ENCODE results near the gene SLC12A1. TPM values are rescaled to one million over a fixed set of nuclear protein-coding genes. Genes with fewer than 3 reads are reported as not detected.
"Not testable (repeated sequence)": the region's sequence is repeated elsewhere in the genome, so short reads cannot be mapped to it uniquely, and the experiment has no call there.

SLC12A1 gene
- total RNA-seq, 2 experiments from 2014 or later: not detected

DNA sequence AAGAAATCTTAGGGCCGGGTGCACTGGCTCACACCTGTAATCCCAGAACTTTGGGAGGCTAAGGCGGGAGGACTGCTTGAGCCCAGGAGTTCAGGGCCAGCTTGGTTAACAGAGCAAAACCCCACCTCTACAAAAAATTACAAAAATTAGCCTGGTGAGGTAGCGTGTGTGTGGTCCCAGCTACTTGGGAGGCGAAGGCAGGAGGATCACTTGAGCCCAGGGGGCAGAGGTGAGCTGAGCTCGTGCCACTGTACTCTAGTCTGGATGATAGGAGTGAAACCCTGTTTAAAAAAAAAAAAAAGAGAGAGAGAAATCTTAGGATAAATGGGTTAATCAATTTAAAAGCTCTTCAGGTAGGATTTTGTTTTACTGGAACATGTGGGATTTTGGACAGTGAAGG is 93.9 kb downstream of the SLC12A1 start:
- CTCF ChIA-PET: no interaction called here

DNA sequence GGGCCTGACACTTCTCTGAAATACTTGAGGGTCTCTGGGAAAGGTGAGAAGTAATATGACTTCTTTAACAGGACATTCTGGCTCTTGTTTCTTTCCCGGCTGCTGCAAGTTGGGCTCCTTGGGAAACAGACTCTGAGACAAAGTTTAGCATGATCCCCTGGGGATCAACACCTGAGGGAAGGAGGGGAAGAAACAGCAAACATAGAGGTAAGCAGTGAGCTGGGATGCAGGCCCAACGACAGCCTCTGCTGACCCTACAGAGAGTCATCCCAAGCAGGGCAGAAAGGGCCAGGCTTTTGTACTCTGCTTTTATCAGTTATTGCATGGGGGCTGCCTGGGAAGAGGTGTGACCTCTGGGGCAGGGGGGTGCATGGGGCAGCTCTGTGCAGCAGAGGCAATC is 98.3 kb downstream of the SLC12A1 start:
- CTCF ChIA-PET: no interaction called here
- POLR2A ChIA-PET: no interaction called here

More for the DNA sequence above, 93.9 kb downstream of the SLC12A1 start:
- POLR2A ChIA-PET: no interaction called here

DNA sequence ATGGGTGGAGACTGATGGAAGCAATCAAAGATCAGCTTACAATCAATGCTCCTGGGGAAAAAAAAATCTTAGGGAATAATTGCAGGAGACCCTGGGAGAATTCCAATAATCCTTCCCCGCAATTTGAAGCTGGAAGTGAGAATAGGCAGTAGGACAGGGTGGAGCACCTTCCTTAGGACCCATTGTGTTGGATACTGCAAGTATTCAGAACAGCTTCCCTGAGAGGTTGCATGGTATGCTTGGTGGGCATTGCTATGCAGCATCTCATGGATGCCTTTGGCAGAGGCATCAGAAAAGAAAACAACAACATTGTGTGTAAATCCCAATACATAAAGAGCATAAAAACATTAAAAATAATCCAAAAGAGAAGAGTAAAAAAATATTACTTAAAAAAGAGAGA is 100.5 kb downstream of the SLC12A1 start:
- POLR2A ChIA-PET: interaction anchor here (0.7 kb wide), 1 partner anchor 52 kb away, joined by 3 read pairs; no protein-coding TSS in a partner anchor
- CTCF ChIA-PET: no interaction called here

DNA sequence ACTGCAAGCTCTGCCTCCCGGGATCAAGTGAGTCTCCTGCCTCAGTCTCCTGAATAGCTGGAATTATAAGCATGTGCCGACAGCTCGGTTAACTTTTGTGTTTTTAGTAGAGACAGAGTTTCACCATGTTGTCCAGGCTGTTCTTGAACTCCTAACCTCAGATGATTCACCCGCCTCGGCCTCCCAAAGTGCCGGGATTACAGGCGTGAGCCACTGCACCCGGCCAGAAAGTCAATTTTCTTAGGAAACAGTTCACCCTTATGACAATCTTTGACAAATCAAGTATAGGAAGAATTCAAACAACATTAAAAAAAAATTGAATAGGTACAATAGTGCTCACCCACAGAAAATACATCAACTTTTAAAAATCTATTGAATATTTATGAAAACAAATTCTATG is 101.5 kb downstream of the SLC12A1 start:
- CTCF ChIA-PET: no interaction called here
- POLR2A ChIA-PET: no interaction called here

DNA sequence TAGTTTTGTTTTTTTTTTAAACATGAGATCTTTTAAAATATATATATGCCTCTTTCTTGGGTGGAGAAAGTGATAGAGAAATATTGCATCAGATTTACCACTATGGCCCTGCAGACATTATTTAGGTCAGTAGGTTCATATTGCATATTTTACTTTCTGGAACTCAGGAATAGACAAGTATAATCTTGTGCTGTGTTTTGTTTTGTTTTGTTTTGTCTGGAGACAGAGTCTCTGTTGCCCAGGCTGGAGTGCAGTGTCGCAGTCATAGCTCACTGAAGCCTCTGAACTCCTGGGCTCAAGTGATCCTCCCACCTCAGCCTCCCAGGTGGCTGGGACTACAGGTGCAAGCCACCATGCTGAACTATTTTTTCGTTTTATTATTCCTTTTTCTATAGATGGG is 103.6 kb downstream of the SLC12A1 start:
- POLR2A ChIA-PET: no interaction called here
- CTCF ChIA-PET: no interaction called here

DNA sequence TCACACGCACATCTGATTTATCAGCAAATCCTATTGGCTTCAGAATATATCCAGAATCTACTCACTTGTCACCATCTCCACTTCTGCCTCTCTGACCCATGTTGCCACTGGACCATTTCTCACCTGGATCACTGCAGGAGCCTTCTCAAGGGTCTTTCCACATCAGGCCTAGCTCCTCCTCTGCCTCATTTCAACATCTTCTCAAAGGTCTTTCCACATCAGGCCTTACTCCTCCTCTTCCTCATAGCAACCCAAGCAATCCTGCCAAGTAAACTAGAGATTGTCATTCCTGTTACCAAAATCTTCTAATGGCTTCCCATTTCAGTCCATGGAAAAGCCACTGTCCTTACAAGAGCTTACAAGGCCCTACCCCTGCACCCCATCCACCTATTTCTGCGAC is 107.1 kb downstream of the SLC12A1 start:
- ChIA-PET CTCF (no interaction called here), POLR2A (no interaction called here)

DNA sequence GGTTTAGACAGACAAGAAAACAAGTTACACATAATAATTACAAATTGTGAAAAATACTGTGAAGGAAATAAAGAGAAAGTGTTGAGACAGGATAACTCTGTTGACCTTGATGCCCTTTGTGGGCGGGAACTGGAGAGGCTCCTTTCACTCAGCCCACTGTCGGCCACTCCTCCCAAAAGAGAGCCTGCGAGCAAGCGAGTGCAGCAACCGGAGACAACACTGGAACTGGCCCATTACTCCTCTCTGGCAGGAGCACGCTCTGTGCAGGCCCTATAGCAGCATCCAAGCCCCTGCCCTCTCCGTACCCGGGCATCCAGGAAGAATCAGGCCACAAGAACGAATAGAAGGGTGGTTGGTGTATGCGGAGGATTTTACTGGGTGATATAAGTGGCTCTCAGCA is 108.9 kb downstream of the SLC12A1 start:
- ChIA-PET CTCF (no interaction called here), POLR2A (no interaction called here)

DNA sequence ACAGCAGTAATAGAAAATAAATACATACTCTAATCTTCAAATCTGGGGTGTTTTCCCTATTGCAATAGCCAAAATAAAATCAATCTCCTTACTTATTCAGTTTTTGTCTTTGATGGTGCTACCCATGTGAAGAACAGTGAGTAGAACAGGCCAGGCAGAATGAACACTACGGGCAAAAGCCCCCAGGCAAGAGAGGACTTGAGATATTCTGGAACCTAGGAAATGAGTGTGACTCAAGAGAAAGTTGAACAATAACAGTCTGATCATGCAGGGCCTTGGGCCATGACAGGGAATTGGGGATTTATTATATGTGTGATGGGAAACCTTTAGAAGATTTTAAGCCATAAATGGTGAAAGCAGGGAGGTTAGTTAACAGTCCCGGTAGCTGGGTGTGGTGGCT is 111.1 kb downstream of the SLC12A1 start:
- ChIA-PET POLR2A (no interaction called here), CTCF (no interaction called here)

DNA sequence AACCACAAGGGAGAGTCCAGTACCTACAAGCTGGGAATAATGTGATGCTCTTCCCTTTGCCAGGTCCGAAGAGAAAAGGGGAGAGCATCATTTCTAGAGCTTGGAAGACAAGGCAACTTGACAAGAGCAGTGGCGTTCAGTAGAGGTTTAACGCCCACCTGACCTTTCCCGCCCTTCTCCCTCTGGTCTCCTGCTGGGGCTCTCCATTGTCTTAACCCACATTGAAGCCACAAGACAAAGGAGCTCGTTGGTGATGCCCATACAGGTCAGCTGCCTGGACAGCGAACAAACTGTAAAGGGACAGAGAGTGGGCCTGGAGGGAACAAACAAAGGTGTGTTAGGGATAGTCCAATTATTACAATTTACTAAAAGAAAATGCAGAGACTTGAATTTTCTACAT is 112.0 kb downstream of the SLC12A1 start:
- ChIA-PET POLR2A (no interaction called here), CTCF (no interaction called here)

DNA sequence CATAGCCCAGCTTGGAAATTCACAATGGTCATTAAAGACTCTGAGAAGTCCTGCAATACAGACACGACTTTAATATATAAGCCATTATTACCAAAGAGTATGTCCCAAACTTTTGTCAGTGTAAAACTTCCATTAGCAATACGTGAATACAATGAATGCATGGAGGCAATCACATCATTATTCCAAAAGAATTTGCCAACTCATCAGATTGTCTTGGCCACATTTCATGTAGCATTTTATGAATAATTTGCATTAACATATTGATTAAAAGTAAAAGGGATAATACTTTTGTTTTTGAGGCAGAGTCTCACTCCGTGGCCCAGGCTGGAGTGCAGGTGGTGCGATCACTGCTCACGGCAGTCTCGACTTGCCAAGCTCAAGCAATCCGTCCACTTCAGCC is 117.2 kb downstream of the SLC12A1 start:
- CTCF ChIA-PET: no interaction called here
- POLR2A ChIA-PET: no interaction called here

DNA sequence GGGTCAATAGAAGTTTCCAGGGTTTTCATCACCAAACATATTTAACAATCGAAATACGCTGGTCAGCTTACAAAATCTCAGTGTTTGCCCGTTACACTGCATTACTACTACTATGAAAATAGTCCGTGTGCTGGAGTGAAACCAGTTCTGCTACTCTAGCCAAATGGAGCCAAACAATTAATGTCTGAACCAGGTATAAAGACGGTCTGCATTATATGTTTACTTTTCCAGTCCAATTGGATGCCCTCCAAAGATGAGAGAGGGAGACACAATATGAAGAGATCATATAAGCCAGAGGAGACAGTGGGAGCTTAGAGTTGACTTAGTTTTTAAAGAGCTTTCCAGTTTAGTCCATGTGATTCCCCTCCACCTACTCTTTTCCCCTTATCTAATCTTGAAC is 118.8 kb downstream of the SLC12A1 start:
- ChIA-PET POLR2A (no interaction called here), CTCF (no interaction called here)

DNA sequence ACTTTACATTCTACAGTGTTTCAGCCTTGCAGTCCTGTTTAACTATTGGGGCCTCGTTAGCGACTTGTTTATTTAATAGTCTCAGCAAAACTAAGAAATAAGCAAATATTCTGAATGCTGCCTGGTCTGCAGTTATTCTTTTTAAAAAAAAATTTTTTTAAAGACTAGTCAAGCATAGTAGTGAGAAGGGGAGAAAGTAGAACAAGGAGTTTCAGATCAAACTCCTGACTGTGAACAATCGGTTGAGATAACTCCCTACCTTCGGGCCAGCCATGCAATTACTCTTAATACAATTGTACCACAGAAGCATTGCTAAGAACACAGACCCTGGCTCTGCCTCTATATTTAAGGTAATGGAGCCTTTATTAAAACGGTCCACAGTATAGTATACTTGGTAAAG is 119.3 kb downstream of the SLC12A1 start:
- ChIA-PET CTCF (no interaction called here), POLR2A (no interaction called here)

DNA sequence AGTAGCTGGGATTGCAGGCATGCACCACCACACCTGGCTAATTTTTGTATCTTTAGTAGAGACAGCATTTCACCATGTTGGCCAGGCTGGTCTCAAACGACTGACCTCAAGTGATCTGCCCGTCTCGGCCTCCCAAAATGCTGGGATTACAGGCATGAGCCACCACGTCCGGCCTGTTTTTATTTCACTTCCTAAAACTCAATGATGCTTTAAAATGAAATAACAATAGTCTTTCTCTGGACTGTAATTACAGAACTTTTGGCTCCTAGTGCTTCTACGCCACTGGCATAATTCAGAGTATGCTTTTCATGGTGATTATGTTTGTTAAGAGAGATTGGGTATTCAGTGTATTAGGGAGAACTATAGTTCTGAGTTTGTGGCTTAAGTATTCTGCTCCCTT is 120.1 kb downstream of the SLC12A1 start:
- CTCF ChIA-PET, POLR2A ChIA-PET: not testable (repeated sequence)

DNA sequence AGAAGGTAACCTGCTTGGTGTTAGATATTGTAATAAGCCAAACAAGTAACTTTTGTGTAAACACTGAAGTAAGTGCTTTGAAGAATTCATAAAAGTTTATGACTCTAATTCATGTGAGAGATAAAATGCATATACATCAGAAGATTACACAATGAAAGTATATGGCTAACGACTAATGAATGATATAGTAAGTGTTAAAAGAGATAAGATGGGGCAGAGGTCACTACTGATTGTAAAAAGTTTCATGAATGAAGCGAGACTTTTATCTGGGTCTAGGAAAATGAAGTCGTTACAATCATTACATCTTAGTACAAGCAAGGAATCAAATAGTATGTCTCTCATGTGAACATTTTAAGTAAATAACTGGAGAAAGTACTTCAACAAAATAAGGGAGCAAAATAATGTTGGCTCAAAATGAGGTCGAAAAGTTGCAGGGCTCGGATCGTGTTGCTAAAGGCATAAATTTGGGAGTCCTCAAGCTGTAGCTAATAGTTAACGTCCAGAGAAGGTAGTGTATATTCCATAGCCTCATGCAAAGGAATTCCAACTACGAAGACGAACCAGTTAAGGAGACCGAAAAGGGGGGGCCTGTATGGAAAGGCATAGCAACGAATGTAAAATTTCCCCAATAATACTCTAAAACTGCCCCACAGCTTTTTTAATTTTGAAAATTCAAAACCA is 124.1 kb downstream of the SLC12A1 start:
- ChIA-PET CTCF (no interaction called here), POLR2A (no interaction called here)

DNA sequence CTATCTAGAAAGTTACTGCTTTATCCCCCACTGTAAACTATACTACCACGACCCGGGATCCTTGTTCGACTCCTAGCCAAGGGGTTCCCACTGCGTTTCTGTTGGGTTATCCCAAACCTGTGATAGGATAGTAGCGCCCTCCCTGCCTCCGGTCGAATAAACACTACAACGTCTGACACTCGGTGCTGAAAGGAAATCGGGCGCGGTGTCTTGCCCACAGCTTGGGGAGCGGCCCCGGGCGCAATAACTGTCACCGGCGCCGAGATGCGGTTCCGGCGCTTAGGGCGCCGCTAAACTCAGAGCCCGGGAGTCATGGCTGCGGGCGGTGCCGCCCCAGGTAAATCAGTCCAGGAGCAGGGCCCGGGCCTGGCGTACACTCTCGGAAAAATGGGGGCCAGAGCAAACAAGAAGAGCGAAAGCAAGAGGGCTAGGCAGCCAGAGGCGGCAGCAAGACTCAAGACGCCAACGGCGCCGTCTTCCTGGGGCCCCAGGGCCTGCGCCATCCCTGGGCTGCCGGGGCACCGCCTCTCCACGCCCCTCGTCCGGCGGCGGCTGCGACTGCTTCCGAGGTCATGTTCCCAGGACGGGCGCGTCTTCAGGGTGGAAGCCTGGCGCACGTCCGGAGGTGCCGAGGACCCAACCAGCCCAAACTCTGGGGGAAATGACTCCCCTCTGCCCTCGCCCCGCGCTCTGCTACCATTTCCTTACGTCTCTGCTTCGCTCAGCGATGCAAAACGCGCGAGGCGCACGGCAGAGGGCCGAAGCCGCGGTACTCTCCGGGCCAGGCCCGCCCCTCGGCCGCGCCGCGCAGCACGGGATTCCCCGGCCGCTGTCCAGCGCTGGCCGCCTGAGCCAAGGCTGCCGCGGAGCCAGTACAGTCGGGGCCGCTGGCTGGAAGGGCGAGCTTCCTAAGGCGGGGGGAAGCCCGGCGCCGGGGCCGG is 125.0 kb downstream of the SLC12A1 start, which contains the start of gene DUT:
TSS of gene DUT (plus strand) at position 575 of the 941 bp plus-strand sequence. CDS start at position 662, 87 bp downstream.
- CTCF ChIA-PET: interaction anchor here (1.3 kb wide), 1 partner anchor 10 kb away, joined by 5 read pairs; no protein-coding TSS in a partner anchor
- POLR2A ChIA-PET: interaction anchor here (0.6 to 1.0 kb wide), 3 partner anchors 480 to 888 kb away, joined by 3 read pairs; no protein-coding TSS in a partner anchor

DNA sequence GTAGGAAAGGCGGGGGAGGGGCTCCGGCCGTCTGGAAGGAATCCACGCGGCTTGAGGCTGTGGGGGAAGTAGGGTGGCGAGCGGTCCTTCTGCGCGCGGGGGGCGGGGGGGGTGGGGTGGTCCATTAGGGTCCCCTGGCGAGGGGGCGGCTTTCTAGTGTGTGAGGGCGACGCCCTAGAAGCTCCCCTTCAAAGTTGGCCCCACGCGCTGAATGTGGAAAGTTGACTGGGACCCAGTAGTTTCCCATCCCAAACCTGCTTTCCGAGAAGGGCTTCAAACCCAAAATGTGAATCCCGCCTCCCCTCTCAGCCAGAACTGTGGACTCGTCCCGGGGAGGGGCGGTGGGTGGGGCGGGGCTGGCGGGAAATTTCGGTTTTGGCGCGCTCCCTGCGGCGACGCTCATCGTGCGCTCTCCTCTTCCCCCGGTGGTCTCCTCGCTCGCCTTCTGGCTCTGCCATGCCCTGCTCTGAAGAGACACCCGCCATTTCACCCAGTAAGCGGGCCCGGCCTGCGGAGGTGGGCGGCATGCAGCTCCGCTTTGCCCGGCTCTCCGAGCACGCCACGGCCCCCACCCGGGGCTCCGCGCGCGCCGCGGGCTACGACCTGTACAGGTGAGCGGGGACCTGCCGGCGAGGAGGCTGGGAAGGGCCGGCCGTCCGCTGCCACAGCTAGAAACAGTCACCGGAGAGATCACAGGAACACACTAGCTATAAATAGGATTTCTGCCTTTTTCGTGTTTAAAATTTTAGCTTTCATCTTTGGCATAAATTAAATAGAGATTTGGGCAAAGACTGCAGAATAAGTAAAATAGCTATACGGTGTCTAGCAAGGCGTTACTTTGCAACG is 125.9 kb downstream of the SLC12A1 start:
- POLR2A ChIA-PET: interaction anchor here (0.6 to 1.0 kb wide), 3 partner anchors 479 to 887 kb away, joined by 3 read pairs; no protein-coding TSS in a partner anchor
- CTCF ChIA-PET: interaction anchor here (1.3 kb wide), 1 partner anchor 9 kb away, joined by 5 read pairs; no protein-coding TSS in a partner anchor

DNA sequence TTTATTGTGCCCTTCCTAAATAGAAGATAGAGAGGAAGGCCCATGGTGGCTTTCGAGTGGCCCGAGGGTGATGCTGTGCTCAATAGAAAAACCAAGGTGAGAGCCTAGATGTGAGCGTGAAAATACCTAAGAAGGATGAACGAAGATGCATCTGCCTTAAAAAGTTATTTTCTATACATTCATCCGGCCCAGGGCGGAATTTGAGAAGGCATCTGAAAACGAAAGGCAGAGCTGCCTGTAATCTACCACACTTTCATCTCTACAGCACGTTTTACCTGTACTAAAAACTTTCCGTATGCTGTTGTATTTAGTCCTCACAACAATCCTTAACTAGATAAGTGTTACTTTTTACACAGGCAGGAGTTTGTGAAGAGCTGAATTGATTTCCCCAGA is 126.5 kb downstream of the SLC12A1 start:
- POLR2A ChIA-PET: interaction anchor here (1.0 kb wide), 1 partner anchor 479 kb away, joined by 3 read pairs; no protein-coding TSS in a partner anchor
- CTCF ChIA-PET: interaction anchor here (1.3 kb wide), 1 partner anchor 9 kb away, joined by 5 read pairs; no protein-coding TSS in a partner anchor

DNA sequence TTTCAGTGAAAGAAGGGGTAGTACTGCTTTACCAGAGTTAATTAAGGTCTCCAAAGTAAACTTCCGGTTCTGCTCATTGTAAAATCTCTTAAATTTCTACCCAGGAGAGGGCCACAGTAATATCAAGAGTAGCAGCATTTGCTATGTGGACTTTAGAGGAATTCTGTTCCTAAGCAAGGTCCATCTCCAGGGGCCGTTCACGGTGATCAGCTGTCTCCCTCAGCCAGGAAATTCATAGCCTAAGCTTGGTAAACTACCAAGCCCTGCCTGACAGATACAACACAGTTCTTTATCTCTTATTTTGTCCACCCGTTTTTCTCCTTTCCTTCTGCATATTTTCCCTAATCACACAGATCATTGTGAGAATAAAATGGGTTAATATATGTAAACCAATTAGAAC is 127.4 kb downstream of the SLC12A1 start:
- POLR2A ChIA-PET: no interaction called here
- CTCF ChIA-PET: interaction anchor here (0.8 kb wide), 1 partner anchor 19 kb away, joined by 3 read pairs; no protein-coding TSS in a partner anchor

DNA sequence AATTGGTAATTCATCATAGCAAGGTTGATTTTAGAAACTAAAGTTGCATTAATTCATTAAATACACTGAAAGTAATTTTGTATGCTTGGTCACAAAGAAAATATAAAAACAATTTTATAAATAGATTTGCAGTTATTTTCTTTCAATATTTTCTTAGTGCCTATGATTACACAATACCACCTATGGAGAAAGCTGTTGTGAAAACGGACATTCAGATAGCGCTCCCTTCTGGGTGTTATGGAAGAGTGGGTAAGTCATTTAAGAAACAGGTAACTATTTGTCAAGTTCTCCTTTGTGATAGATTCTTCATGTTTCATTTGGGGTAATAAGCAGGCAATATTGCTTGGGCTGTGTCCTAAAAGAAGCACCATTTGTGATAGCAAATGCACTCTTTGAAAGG is 128.2 kb downstream of the SLC12A1 start:
- ChIA-PET POLR2A (no interaction called here), CTCF (interaction anchor here (0.8 kb wide), 1 partner anchor 19 kb away, joined by 3 read pairs; no protein-coding TSS in a partner anchor)

DNA sequence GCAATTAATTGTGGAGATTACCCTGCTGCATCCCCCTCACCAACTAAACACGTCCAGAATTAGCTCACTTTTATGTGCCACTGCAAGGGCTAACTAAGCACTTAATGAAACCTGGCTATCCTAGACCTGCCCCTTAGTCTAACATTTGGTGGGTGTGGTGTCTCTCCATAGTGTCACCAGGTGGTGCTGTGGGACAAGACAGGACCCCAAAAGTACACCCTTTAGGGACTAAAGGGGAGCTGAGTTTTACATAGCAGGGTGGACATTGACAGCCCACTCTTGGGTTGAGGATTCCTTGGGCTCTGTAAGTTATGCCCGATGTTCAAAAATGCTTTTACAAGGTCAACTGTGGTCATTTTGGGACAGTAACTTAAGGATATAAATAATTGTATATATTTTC is 130.8 kb downstream of the SLC12A1 start:
- CTCF ChIA-PET: no interaction called here
- POLR2A ChIA-PET: interaction anchor here (0.7 kb wide), 1 partner anchor 15 kb away, joined by 4 read pairs; no protein-coding TSS in a partner anchor
